HG02870 (cell line): ENCODE measurements around the gene CA9.

Source experiments
- ATAC-seq: cut with Tn5 transposase; IDR thresholded peaks from one replicate; pipeline ENCODE4 v1.9.1; 2021; ENCODE audit warnings: mild to moderate bottlenecking, moderate library complexity; ENCODE audit not compliant: unreplicated experiment

CA9 gene

DNA sequence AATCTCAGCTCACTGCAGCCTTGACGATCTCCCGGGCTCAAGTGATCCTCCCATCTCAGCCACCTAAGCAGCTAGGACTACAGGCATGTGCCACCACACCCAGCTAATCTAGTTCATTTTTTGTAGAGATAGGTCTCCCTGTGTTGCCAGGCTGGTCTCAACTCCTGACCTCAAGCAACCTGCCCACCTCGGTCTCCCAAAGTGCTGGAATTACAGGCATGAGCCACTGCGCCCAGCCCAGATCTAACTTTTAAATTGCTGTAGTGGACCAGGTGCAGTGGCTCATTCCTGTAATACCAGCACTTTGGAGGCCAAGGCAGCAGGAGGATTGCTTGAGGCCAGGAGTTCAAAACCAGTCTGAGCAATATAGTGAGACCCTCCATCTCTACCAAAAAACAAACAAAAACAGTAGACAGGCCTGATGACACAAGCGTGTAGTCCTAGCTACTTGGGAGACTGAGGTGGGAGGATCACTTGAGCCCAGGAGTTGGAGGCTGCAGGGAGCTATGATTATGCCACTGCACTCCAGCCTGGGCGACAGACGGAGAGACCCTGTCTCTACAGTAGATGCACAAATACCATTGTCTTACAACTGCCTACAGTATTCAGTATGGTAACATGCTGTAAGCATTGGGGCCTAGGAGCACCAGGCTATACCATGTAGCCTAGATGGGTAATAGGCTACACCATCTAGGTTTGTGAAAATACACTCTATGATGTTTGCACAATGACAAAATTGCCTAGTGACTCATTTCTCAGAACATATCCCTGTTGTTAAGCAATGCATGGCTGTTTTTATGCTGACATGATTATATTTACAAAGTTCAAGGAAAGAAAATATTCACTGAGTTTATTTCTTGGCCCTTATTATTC, 21.5 kb upstream of the CA9 start:
- no peak for ATAC-seq

GRCh38 chr9:35652829-35653209, 20.9 kb upstream of the CA9 start:
- no peak for ATAC-seq

DNA sequence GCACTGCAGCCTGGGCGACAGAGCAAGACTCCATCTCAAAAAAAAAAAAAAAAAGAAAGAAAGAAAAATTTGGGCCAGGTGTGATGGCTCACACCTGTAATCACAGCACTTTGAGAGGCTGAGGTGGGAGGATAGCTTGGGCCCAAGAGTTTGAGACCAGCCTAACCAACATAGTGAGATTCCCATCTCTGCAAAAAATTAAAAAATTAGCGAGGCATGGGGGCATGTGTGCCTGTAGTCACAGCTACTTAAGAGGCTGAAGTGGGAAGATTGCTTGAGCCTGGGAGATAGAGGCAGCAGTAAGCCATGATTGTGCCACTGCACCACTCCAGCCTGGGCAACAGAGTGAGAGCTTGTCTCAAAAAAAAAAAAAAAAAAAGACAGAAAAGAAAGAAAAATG, 20.1 kb upstream of the CA9 start:
- no peak for ATAC-seq

DNA sequence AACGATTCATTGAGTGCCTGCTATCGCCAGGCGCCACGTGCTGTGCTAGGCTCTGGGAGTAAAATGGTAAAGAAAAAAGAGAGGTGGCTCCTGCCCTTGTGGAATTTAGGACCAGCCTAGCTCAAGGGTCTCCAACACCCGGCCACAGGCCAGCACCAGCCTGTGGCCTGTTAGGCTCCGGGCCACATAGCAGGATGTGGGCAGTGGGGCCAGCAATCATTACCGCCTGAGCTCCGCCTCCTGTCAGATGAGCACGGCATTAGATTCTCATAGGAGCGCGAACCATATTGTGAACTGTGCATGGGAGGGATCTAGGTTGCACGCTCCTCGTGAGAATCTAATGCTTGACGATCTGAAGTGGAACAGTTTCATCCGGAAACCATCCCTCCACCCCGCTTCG, 17.4 kb upstream of the CA9 start:
- ATAC-seq, result no peak

- ATAC-seq, result no peak
Observed at GRCh38 chr9:35656831-35657545, 16.7 kb upstream of the CA9 start.

DNA sequence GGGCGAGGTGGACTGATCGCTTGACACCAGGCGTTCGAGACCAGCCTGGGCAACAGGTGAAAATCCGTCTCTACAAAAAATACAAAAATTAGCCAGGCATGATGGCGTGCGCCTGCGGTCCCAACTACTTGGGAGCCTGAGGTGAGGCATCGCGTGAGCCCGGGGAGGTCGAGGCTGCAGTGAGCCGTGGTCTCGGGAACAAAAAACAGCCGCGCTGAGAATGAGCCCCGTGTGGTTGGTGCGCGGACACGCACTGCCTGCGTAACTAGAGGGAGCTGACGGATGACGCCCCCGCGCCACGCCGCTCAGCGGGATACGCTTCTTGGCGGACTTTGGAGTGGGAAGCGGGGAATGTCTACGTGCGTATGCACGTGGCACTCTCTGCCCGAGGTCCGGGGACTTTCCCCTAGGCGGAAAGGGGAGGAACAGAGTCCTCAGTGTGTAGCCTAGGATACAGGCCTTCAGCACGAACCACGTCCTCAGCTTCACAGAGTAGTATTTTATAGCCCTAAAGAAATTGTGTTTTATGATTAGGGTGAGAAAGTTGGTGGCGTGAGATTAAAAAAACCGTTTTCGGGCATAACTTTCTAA, 16.1 kb upstream of the CA9 start, which contains the start of gene RMRP:
Gene RMRP (minus strand): TSS at position 474 of the 591 bp plus-strand sequence.
- peak; percentile 87 for ATAC-seq

DNA sequence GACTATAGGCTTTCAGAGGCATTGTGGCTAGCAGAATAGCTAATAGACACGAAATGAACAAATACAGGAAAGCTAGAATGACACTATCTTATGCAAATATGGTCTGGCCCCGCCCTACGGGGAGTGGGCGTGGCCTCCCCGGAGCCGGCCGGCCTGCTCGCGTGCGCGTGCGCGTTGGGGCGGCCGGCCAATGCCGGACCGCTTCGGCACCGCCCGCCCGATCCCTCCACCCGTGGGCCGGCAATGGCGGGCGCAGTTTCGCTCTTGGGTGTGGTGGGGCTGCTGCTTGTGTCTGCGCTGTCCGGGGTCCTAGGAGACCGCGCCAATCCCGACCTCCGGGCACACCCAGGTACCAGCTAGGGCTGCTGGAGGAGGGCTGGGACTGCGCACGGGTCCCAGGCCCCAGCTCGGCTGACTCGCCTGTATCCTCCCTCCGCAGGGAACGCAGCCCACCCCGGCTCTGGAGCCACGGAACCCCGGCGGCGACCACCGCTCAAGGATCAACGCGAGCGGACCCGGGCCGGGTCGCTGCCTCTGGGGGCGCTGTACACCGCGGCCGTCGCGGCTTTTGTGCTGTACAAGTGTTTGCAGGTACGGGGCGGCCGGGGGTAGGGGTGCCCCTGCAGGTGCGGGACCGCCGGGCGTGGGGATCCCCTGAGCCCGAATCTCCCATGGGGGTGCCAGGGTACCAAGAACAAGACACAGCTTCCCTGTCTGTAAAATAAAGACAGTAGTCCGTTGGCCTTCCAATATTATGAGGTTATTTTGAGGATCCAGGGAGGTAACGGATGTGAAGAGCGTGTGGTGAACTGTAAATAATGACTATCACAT, 15.4 kb upstream of the CA9 start, which contains the start of gene CCDC107:
Gene CCDC107 (plus strand): TSS at position 156 of the 831 bp plus-strand sequence. CDS start 88 bp downstream, at position 244.
- ATAC-seq, result peak; percentile 59

GRCh38 chr9:35658968-35659220, 14.8 kb upstream of the CA9 start:
- no peak for ATAC-seq

DNA sequence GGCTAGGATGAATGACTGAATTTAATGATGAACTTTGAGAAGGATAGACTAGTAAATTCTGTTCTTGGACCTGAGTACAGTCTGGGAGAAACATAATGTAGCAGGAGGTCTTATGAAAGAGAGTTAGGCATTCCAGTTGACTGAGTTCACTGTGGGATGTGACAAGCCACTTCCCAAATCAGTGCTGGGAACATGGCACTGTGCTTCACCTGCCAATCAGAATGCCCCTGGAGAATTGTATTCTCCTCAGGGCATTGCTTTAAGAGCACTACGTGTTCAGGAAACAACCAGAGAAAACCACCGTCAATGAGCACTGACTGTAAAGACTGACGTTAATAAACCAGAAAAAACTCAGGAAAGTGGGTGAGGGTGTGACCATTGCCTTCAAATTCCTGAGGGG, 14.4 kb upstream of the CA9 start:
- ATAC-seq, result no peak

- ATAC-seq, result no peak
Observed at GRCh38 chr9:35660966-35661415, 12.7 kb upstream of the CA9 start.

DNA sequence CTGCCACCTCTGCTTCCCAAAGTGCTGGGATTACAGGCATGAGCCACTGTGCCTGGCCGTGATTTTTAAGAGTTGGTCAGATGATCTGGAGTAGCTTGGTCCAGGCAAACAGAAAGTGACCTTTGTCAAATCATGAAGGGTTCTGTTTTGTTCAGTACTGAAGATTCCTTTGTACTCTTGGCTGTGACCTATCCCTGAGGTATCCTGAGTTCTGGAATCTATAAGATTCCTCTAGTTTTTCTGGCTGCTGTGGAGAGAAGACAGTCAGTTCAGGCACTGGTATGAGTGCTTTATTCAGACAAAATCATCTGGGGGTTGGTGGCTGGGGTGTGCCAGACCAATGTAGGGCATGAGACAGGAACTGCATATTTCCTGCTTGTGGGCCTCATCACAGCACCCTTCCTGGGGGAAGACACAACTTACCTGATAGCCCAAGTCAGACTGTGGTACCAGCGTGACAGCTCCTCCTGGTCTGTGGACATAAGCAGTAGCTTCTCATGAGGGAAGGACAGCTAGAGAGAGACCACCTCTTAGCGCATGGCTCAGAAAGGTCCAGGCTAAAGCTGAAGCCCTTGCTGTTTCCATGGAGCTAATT, 11.9 kb upstream of the CA9 start:
- ATAC-seq, result no peak

DNA sequence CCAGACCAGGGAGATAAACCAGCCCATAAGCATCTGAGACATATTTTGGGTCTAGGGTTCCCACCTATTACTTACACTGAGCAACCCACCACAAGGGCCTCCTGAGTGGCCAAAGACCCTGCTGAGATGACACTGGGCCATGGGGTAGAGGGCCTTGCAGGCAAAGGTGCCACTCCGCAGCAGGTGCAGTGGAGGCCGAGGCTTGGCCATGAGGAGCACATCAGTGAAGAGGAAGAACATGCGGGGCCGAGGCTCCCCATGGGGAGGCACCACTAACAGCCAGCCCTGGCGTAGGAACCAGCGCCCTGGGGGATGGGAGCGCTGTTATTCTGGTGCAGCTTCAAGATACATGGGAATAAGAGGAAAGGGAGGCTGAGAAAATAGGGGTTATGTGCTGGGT, 11.3 kb upstream of the CA9 start:
- no peak for ATAC-seq

GRCh38 chr9:35664531-35665470, 8.9 kb upstream of the CA9 start, which contains the start of gene ARHGEF39:
Gene ARHGEF39, minus strand, starts transcription at chr9:35665195. Its CDS starts 26 bp downstream, at chr9:35665169.
- ATAC-seq, result peak; percentile 73

DNA sequence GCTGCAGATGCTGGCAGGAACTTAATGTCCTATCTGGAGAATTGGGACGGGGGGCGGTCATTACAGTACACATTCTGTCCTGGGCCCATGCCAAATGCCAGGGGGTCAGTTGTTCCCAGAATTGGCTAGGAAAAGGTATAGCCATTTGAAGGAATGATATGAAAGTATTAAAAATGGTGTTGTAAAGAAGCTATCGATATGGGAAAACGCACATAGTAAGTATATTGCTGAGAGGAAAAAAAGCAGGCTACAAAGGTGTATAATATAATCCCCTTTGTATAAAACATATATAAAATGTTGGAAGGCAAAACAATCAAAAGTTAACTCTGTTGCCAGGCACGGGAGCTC, 8.3 kb upstream of the CA9 start:
- no peak for ATAC-seq

DNA sequence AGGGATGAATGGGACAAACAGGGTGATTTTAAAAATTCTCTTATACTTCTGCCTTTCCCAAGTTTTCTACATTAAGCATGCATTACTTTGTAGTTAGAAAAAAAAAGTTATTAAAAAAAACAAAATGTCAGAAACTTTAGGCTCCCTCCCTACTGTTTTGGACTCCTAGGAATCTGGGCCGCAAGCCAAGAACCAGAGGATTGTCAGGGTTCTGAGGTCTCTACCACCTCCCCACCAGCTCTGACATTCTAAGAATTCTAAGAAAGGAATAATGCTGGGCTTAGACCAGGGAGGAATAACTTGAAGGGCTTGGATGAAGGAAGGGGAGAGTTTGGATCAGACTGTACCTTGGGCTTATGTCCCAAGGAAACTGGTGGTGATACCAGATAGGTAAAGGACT, 7.7 kb upstream of the CA9 start:
- no peak for ATAC-seq

- ATAC-seq, result no peak
Observed at GRCh38 chr9:35666549-35666948, 7.2 kb upstream of the CA9 start.

DNA sequence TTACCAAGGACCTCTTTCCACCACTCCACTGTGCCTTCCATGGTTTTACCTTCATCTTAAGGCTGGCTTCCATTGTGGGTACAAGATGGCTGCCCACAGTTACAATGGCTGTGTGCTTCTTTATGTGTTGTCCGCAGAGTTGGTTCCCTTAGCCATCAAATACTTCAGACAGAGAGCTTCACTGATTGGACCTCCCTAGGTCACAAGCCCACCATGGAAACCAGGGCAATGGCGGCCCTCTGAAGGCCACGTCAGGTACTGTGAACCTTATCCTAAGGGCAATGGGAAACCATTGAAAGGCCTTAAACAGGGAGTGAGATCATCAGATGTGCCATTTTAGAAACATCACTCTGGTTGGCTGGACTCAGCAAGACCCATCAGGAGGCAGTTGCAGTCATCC, 5.8 kb upstream of the CA9 start:
- no peak for ATAC-seq

- no peak for ATAC-seq
Observed at GRCh38 chr9:35669331-35670145, 4.2 kb upstream of the CA9 start.

- no peak for ATAC-seq
Observed at GRCh38 chr9:35674025-35674361, 265 bp downstream of the CA9 start.
